Hepatocyte (in vitro differentiated cells): ENCODE measurements around the gene OGFOD2. TPM values are rescaled to one million over a fixed set of nuclear protein-coding genes. Genes with fewer than 3 reads are reported as not detected.

ENCODE experiments used
- DNase-seq: peaks from one replicate; pipeline ENCODE4 v3.0.0-alpha.2; 2016; ENCODE audit warnings: low spot score
- H2AFZ ChIP-seq: fragments of 200-600 bp; sonication (generic); 2 replicates; pipeline ENCODE4 v1.6.0; 2016; ENCODE audit warnings: antibody characterized with exemption, mild to moderate bottlenecking
- H3K27ac ChIP-seq: fragments of 200-600 bp; sonication (generic); 2 replicates; pipeline ENCODE4 v1.5.1; 2016; ENCODE audit warnings: mild to moderate bottlenecking
- H3K27me3 ChIP-seq: fragments of 200-600 bp; sonication (generic); 2 replicates; pipeline ENCODE4 v1.6.1; 2016
- H3K36me3 ChIP-seq: fragments of 200-600 bp; sonication (generic); replicated peaks from 2 replicates; pipeline ENCODE4 v1.5.1; 2016; ENCODE audit warnings: low read depth; ENCODE audit not compliant: insufficient read depth
- H3K4me1 ChIP-seq: fragments of 200-600 bp; sonication (generic); 2 replicates; pipeline ENCODE4 v1.5.1; 2016; ENCODE audit warnings: mild to moderate bottlenecking, moderate library complexity; ENCODE audit not compliant: insufficient read depth
- H3K4me2 ChIP-seq: fragments of 200-600 bp; sonication (generic); 2 replicates; pipeline ENCODE4 v1.6.0; 2016
- H3K4me3 ChIP-seq: fragments of 200-600 bp; sonication (generic); 2 replicates; pipeline ENCODE4 v1.5.1; 2016; ENCODE audit warnings: mild to moderate bottlenecking
- H3K79me2 ChIP-seq: fragments of 200-600 bp; sonication (generic); 2 replicates; pipeline ENCODE4 v1.6.0; 2017; ENCODE audit warnings: mild to moderate bottlenecking
- H3K9me2 ChIP-seq: fragments of 200-600 bp; sonication (generic); replicated peaks from 2 replicates; pipeline ENCODE4 v1.6.0; 2017; ENCODE audit warnings: mild to moderate bottlenecking; ENCODE audit not compliant: insufficient read depth
- H3K9me3 ChIP-seq: fragments of 200-600 bp; sonication (generic); 2 replicates; pipeline ENCODE4 v1.5.1; 2016; ENCODE audit warnings: low read depth, mild to moderate bottlenecking
- H4K20me1 ChIP-seq: fragments of 200-600 bp; sonication (generic); 2 replicates; pipeline ENCODE4 v1.6.0; 2016; ENCODE audit warnings: mild to moderate bottlenecking; ENCODE audit not compliant: insufficient read depth, poor library complexity, severe bottlenecking
- EZH2 ChIP-seq: fragments of 200-600 bp; sonication (generic); IDR thresholded peaks from 2 replicates; pipeline ENCODE4 v1.6.1; 2016; ENCODE audit warnings: antibody characterized with exemption, mild to moderate bottlenecking, borderline replicate concordance
- EZH2phosphoT487 ChIP-seq: fragments of 200-600 bp; sonication (generic); IDR thresholded peaks from one replicate; pipeline ENCODE4 v1.6.1; 2018; ENCODE audit warnings: antibody characterized with exemption, mild to moderate bottlenecking, low read depth, moderate library complexity; ENCODE audit not compliant: unreplicated experiment, severe bottlenecking
- WGBS: methylation state at CpG from one replicate; pipeline ENCODE4 v1.1.6; 2016; ENCODE audit warnings: low lambda C conversion rate; ENCODE audit errors: missing lambda C conversion rate; 5-methylcytosine and 5-hydroxymethylcytosine counted together
- polyA plus RNA-seq: library from polyadenylated mRNA; unstranded; fragments of >200 nt; fragmentation: Nextera tagmentation; extraction: Ambion mirVana; gene quantifications from 2 replicates; pipeline ENCODE4 v1.2.1, GENCODE V29; 2016
- total RNA-seq: library from RNA; depleted of rRNA; stranded (reverse); fragments of >200 nt; gene quantifications from 2 replicates; pipeline ENCODE4 v1.2.3, GENCODE V29; 2014
- TF ChIP-seq, protein P1 (sequence below): fragments of 200-600 bp; sonication (generic); IDR thresholded peaks from 2 replicates; pipeline ENCODE4 v1.5.1; 2016; ENCODE audit warnings: antibody characterized with exemption, mild to moderate bottlenecking; ENCODE audit not compliant: poor library complexity

Gene OGFOD2
- total and polyA plus RNA-seq, 2 experiments from 2014 or later, result 11.4 to 26.5 TPM

DNA sequence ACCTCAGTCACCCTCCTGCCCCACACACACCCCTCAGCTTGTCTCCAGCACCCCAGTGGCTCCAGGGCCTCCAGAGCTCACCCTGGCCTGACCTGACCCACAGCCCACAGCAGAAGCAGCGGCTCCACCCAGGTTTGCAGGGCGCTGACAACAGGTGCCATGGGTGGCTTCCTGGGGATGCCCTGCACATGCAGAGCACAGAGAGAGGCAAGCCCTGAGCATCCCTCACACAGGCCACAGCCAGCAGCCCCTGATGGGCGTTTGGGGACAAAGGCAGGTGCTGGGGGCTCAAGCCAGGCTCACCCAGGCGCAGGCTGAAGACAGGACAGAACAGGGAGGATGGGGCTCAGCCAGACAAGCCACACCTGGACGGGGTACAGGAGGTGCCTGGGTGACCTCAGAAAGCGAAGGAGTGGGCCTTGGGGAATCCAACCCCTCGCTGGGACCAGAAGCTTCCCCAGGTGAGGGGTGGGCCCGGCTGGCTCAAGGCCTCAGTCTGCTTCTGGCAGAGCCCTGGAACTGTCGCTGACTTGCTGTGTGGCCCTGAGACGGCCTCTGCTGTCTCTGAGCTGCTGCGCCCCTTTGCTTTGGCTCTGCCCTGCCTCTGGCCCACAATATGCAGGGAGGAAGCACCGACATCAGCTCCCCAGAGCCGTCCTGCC lies 16.0 kb downstream of the OGFOD2 start:
- no peak for TF ChIP-seq EZH2
- TF ChIP-seq, protein P1, sequence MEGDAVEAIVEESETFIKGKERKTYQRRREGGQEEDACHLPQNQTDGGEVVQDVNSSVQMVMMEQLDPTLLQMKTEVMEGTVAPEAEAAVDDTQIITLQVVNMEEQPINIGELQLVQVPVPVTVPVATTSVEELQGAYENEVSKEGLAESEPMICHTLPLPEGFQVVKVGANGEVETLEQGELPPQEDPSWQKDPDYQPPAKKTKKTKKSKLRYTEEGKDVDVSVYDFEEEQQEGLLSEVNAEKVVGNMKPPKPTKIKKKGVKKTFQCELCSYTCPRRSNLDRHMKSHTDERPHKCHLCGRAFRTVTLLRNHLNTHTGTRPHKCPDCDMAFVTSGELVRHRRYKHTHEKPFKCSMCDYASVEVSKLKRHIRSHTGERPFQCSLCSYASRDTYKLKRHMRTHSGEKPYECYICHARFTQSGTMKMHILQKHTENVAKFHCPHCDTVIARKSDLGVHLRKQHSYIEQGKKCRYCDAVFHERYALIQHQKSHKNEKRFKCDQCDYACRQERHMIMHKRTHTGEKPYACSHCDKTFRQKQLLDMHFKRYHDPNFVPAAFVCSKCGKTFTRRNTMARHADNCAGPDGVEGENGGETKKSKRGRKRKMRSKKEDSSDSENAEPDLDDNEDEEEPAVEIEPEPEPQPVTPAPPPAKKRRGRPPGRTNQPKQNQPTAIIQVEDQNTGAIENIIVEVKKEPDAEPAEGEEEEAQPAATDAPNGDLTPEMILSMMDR, result no peak
- no peak for TF ChIP-seq EZH2phosphoT487
- no peak for DNase-seq
- Histone ChIP-seq H3K79me2 (no peaks in the 10 kb centered on the region), H3K27me3 (no peaks in the 10 kb centered on the region), H3K4me1 (no peaks in the 10 kb centered on the region), H2AFZ (no peak overlapping the region), H3K27ac (no peak overlapping the region), H3K9me2 (no peaks in the 10 kb centered on the region), H3K9me3 (no peaks in the 10 kb centered on the region), H3K4me2 (no peak overlapping the region), H3K36me3 (no peaks in the 10 kb centered on the region), H3K4me3 (no peak overlapping the region), H4K20me1 (no peaks in the 10 kb centered on the region)
- 92% methylated on average over 9 of the region's 13 CpGs for whole genome bisulfite sequencing

DNA sequence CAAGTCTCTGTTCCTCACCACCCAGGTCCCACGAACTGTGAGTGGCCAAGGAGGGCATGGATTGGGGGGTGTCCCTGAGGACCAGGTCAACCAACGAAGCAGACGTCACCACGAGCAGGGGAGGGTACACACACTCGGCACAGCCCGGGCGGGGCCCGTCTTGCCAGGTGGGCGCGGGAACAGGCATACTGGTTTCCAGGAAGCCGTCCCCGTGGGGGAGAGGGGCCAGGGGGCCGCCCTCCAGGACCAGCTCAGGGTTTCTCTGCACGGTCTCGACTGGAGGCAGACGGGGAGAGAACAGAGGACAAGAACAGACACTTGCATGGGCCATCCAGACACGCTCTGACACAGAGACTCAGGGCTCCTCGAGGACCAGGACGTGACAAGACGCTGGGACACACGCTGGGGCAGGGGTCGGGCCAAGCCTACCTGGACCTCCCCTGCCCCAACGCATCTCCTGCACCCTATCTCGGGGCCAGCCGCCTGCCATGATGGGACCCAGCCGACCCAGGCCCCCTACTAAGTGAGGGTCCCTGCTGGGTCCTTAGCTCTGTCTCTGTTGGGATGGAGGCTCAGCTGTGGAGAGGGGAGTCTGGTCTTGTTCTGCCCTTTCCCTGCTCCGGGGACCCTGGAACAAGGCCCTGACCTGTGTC lies 16.7 kb downstream of the OGFOD2 start:
- Histone ChIP-seq H3K4me3 (no peak overlapping the region), H3K79me2 (no peaks in the 10 kb centered on the region), H3K4me2 (no peak overlapping the region), H3K36me3 (no peaks in the 10 kb centered on the region), H3K27ac (no peak overlapping the region), H4K20me1 (no peaks in the 10 kb centered on the region), H3K27me3 (no peaks in the 10 kb centered on the region), H3K9me3 (no peaks in the 10 kb centered on the region), H3K4me1 (no peaks in the 10 kb centered on the region), H3K9me2 (no peaks in the 10 kb centered on the region), H2AFZ (no peak overlapping the region)
- TF ChIP-seq EZH2, result no peak
- TF ChIP-seq, protein P1, result no peak
- TF ChIP-seq EZH2phosphoT487, result no peak
- 89% methylated on average over 25 of the region's 27 CpGs for WGBS
- DNase-seq, result no peak

GRCh38 chr12:122992386-122992785 lies 17.3 kb downstream of the OGFOD2 start:
- Histone ChIP-seq H3K4me3 (no peak overlapping the region), H3K4me1 (no peaks in the 10 kb centered on the region), H3K36me3 (no peaks in the 10 kb centered on the region), H2AFZ (no peak overlapping the region), H4K20me1 (no peaks in the 10 kb centered on the region), H3K9me3 (no peaks in the 10 kb centered on the region), H3K9me2 (no peaks in the 10 kb centered on the region), H3K79me2 (no peaks in the 10 kb centered on the region), H3K27me3 (no peaks in the 10 kb centered on the region), H3K4me2 (no peak overlapping the region), H3K27ac (no peak overlapping the region)
- DNase-seq, result no peak
- WGBS, result 90% methylated on average over 18 of the region's 19 CpGs
- no peak for TF ChIP-seq EZH2
- no peak for TF ChIP-seq EZH2phosphoT487
- TF ChIP-seq, protein P1, result no peak
